Measurements from ENCODE around the gene TBCCD1. TPM values are rescaled to one million over a fixed set of nuclear protein-coding genes. Genes with fewer than 3 reads are reported as not detected.

Gene TBCCD1
- polyA plus RNA-seq, 1 donor from 2014 or later, result 13.4 TPM

GRCh38 chr3:186540835-186541226 is 26.3 kb downstream of the TBCCD1 start:
- no peak overlapping the region for H3K4me3 ChIP-seq (ENCODE audit: low read length)
- no peaks in the 10 kb centered on the region for H3K27me3 ChIP-seq (ENCODE audit: insufficient read depth, low read depth, low read length)
- H3K9ac ChIP-seq (ENCODE audit: low read length), result no peak overlapping the region
- no peaks in the 10 kb centered on the region for H4K20me1 ChIP-seq (ENCODE audit: insufficient read depth)
- H2AFZ ChIP-seq (ENCODE audit: low read depth, low read length), result no peak overlapping the region
- TF ChIP-seq EZH2 (IDR thresholded peaks at IDR 0.05; ENCODE audit: borderline replicate concordance, insufficient read depth, low read length, poor library complexity, severe bottlenecking) (no peak), MXI1 (conservative IDR thresholded peaks at IDR 0.05; ENCODE audit: poor library complexity, severe bottlenecking) (no peak), REST (IDR thresholded peaks at IDR 0.05; ENCODE audit: borderline replicate concordance) (no peak), RAD21 (conservative IDR thresholded peaks at IDR 0.05) (no peak), SMC3 (conservative IDR thresholded peaks at IDR 0.05; ENCODE audit: poor library complexity) (no peak), CTCF (IDR thresholded peaks at IDR 0.05; ENCODE audit: poor library complexity, severe bottlenecking) (no peak), POLR2AphosphoS5 (IDR thresholded peaks at IDR 0.05) (no peak), TAF1 (IDR thresholded peaks at IDR 0.05; ENCODE audit: low read depth) (no peak), EP300 (conservative IDR thresholded peaks at IDR 0.05; ENCODE audit: poor library complexity, severe bottlenecking) (no peak)
- no peak overlapping the region for H3K27ac ChIP-seq (ENCODE audit: low read length)
- H3F3A ChIP-seq (ENCODE audit: insufficient read depth, low read length, poor library complexity, severe bottlenecking), result no peaks in the 10 kb centered on the region
- H3K9me2 ChIP-seq (ENCODE audit: insufficient read depth, low read length), result no peaks in the 10 kb centered on the region
- no peaks in the 10 kb centered on the region for H3K79me2 ChIP-seq (replicated peaks; ENCODE audit: insufficient read depth, low read length)
- no peaks in the 10 kb centered on the region for H3K9me3 ChIP-seq (ENCODE audit: low read length)
- H3K4me2 ChIP-seq (ENCODE audit: low read length), result no peak overlapping the region
- peaks cover 11% of the 10 kb centered on the region for H3K36me3 ChIP-seq (ENCODE audit: insufficient read depth, low read length)

- no peak overlapping the region for H3K27ac ChIP-seq (ENCODE audit: low read length)
- no peaks in the 10 kb centered on the region for H3K9me2 ChIP-seq (ENCODE audit: insufficient read depth, low read length)
- H3K4me2 ChIP-seq (ENCODE audit: low read length), result no peak overlapping the region
- TF ChIP-seq POLR2AphosphoS5 (IDR thresholded peaks at IDR 0.05) (no peak), RAD21 (conservative IDR thresholded peaks at IDR 0.05) (peak; percentile 95), TAF1 (IDR thresholded peaks at IDR 0.05; ENCODE audit: low read depth) (no peak), REST (IDR thresholded peaks at IDR 0.05; ENCODE audit: borderline replicate concordance) (no peak), MXI1 (conservative IDR thresholded peaks at IDR 0.05; ENCODE audit: poor library complexity, severe bottlenecking) (no peak), CTCF (IDR thresholded peaks at IDR 0.05; ENCODE audit: poor library complexity, severe bottlenecking) (peak; percentile 92), SMC3 (conservative IDR thresholded peaks at IDR 0.05; ENCODE audit: poor library complexity) (peak; percentile 98), EZH2 (IDR thresholded peaks at IDR 0.05; ENCODE audit: borderline replicate concordance, insufficient read depth, low read length, poor library complexity, severe bottlenecking) (no peak), EP300 (conservative IDR thresholded peaks at IDR 0.05; ENCODE audit: poor library complexity, severe bottlenecking) (no peak)
- peaks cover 11% of the 10 kb centered on the region for H3K36me3 ChIP-seq (ENCODE audit: insufficient read depth, low read length)
- H3K9ac ChIP-seq (ENCODE audit: low read length), result no peak overlapping the region
- H2AFZ ChIP-seq (ENCODE audit: low read depth, low read length), result no peak overlapping the region
- H3K4me3 ChIP-seq (ENCODE audit: low read length), result no peak overlapping the region
- no peaks in the 10 kb centered on the region for H3K79me2 ChIP-seq (replicated peaks; ENCODE audit: insufficient read depth, low read length)
- H4K20me1 ChIP-seq (ENCODE audit: insufficient read depth), result no peaks in the 10 kb centered on the region
- no peaks in the 10 kb centered on the region for H3F3A ChIP-seq (ENCODE audit: insufficient read depth, low read length, poor library complexity, severe bottlenecking)
- H3K27me3 ChIP-seq (ENCODE audit: insufficient read depth, low read depth, low read length), result no peaks in the 10 kb centered on the region
- H3K9me3 ChIP-seq (ENCODE audit: low read length), result no peaks in the 10 kb centered on the region
Observed at GRCh38 chr3:186540221-186540834, 26.8 kb downstream of the TBCCD1 start.

Measured in neural cell (in vitro differentiated cells).